ENCODE results near the gene DGCR6L. TPM values are rescaled to one million over a fixed set of nuclear protein-coding genes. Genes with fewer than 3 reads are reported as not detected.
"Not testable (repeated sequence)": the region's sequence is repeated elsewhere in the genome, so short reads cannot be mapped to it uniquely, and the experiment has no call there.

Gene DGCR6L
- polyA plus RNA-seq, 2 of the 4 experiments (the other 2 are of a cell fraction), result 17.9 to 26.1 TPM

GRCh38 chr22:20281891-20282290, 38.0 kb downstream of the DGCR6L start:
- no peak for ATAC-seq
- ChIA-PET CTCF (interaction anchor here (1.0 to 1.2 kb wide), 2 partner anchors 10 to 125 kb away, joined by 3 to 4 read pairs; no protein-coding TSS in a partner anchor), POLR2A (no interaction called here)
- no peak for FAIRE-seq
- no peak overlapping the region for H3K4me2 ChIP-seq
- no peaks in the 10 kb centered on the region for H3K4me1 ChIP-seq
- TF ChIP-seq CBX2 (IDR thresholded peaks at IDR 0.05; ENCODE audit: borderline replicate concordance, low read depth) (no peak), FOSB (CRISPR knock-in tag; IDR thresholded peaks at IDR 0.05) (no peak), JUN (IDR thresholded peaks at IDR 0.05) (no peak), KDM5A (IDR thresholded peaks at IDR 0.05) (no peak), ZNF302 (CRISPR knock-in tag; IDR thresholded peaks at IDR 0.05) (no peak), REST (IDR thresholded peaks at IDR 0.05) (no peak), HMGXB4 (CRISPR knock-in tag; IDR thresholded peaks at IDR 0.05; ENCODE audit: borderline replicate concordance) (no peak), HOXA7 (CRISPR knock-in tag; IDR thresholded peaks at IDR 0.05) (no peak), E2F6 (IDR thresholded peaks at IDR 0.05; ENCODE audit: borderline replicate concordance, low read depth) (no peak)
- no peaks in the 10 kb centered on the region for H3K9me3 ChIP-seq
- DNase-seq (ENCODE audit: low read depth in 1 of 2, low spot score in 1 of 2), result no peak
- 20% methylated on average over 7 of the region's 12 CpGs for WGBS (ENCODE audit: missing lambda C conversion rate)
- H3K27ac ChIP-seq, result no peak overlapping the region
- H3K4me3 ChIP-seq, result no peak overlapping the region

GRCh38 chr22:20281473-20281872, 38.4 kb downstream of the DGCR6L start:
- H3K27ac ChIP-seq; H3K9me3 ChIP-seq; FAIRE-seq; H3K4me2 ChIP-seq; H3K4me3 ChIP-seq; H3K4me1 ChIP-seq; DNase-seq (ENCODE audit: low read depth in 1 of 2, low spot score in 1 of 2); POLR2A ChIA-PET; ATAC-seq: not testable (repeated sequence)
- CTCF ChIA-PET, result interaction anchor here (1.0 to 1.2 kb wide), 2 partner anchors 10 to 124 kb away, joined by 3 to 4 read pairs; no protein-coding TSS in a partner anchor
- 46% methylated on average over 4 of the region's 9 CpGs for WGBS (ENCODE audit: missing lambda C conversion rate)

- ChIA-PET CTCF (interaction anchor here (1.1 kb wide), 1 partner anchor 124 kb away, joined by 3 read pairs; no protein-coding TSS in a partner anchor), POLR2A (no interaction called here)
- Histone ChIP-seq H3K4me2 (no peak overlapping the region), H3K27ac (no peak overlapping the region), H3K4me3 (no peak overlapping the region), H3K4me1 (no peaks in the 10 kb centered on the region), H3K9me3 (no peaks in the 10 kb centered on the region)
- no peak for DNase-seq (ENCODE audit: low read depth in 1 of 2, low spot score in 1 of 2)
- no peak for FAIRE-seq
- ATAC-seq, result no peak
- 39% methylated on average over 6 of the region's 12 CpGs for WGBS (ENCODE audit: missing lambda C conversion rate)
- no peak for TF ChIP-seq FOSL2 (IDR thresholded peaks at IDR 0.05)
- no peak for TF ChIP-seq FOSL2 (CRISPR knock-in tag; IDR thresholded peaks at IDR 0.05)
- TF ChIP-seq NR3C1 (IDR thresholded peaks at IDR 0.05), result no peak
- TF ChIP-seq SREBF2 (IDR thresholded peaks at IDR 0.05), result no peak
- TF ChIP-seq POLR2A (IDR thresholded peaks at IDR 0.05; ENCODE audit: low read length), result no peak
- no peak for TF ChIP-seq RFX5 (IDR thresholded peaks at IDR 0.05)
- TF ChIP-seq ELK1 (IDR thresholded peaks at IDR 0.05; ENCODE audit: low read depth, low read length), result no peak
- no peak for TF ChIP-seq E2F6 (IDR thresholded peaks at IDR 0.05; ENCODE audit: borderline replicate concordance, low read depth)
- TF ChIP-seq KDM1A (IDR thresholded peaks at IDR 0.05; ENCODE audit: low read depth), result no peak
- TF ChIP-seq EHMT2 (IDR thresholded peaks at IDR 0.05; ENCODE audit: low read depth), result no peak
- no peak for TF ChIP-seq RCOR1 (IDR thresholded peaks at IDR 0.05; ENCODE audit: low read depth, low read length)
- TF ChIP-seq MAFK (IDR thresholded peaks at IDR 0.05; ENCODE audit: partially characterized antibody), result no peak
- no peak for TF ChIP-seq NPAS2 (CRISPR knock-in tag; IDR thresholded peaks at IDR 0.05; ENCODE audit: borderline replicate concordance)
- TF ChIP-seq RAD21 (conservative IDR thresholded peaks at IDR 0.05 in 1 of 2, IDR thresholded peaks at IDR 0.05 in 1 of 2), result no peak
- TF ChIP-seq JUN (IDR thresholded peaks at IDR 0.05), result no peak
- TF ChIP-seq CHD4 (IDR thresholded peaks at IDR 0.05; ENCODE audit: borderline replicate concordance), result no peak
- no peak for TF ChIP-seq CEBPB (IDR thresholded peaks at IDR 0.05)
- TF ChIP-seq EHF (CRISPR knock-in tag; IDR thresholded peaks at IDR 0.05), result no peak
- no peak for TF ChIP-seq BCL3 (IDR thresholded peaks at IDR 0.05)
Observed at GRCh38 chr22:20280866-20281265, 39.0 kb downstream of the DGCR6L start.
